ENCODE data around the gene STK36.

Gene STK36

DNA sequence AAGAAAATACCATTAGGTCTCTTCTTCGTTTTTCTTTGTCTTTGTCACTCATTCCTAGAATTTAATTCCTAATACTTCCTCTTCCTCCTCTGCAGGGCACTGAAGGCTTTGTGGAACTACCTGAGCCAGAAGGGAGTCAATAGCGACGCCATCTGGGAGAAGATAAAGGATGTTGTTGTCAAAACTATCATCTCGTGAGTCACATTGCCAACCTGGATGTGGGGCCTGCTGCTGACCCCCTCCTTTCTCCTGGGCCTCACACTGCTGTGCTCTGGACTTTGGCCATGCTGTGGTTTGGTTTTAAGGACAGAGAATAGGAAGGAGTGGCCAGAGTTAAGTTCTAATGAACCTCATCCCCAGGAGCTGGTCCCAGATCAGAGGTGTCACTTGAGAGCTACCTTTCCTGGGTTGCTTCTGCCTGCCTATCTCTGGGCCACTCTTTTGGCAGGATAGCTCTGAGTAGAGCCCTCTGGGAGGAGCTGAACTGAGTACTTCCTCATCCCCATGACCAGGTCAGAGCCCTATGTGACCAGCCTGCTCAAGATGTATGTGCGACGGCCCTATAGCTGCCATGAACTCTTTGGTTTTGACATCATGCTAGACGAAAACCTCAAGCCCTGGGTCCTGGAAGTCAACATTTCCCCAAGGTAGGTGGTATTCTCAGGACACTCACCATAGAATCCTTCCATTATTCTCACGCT is 77.0 kb downstream of the STK36 start:
- DNase-seq = no peak
